Effector memory CD4-positive, alpha-beta T cell (primary cell): ENCODE measurements around the gene ERC2.

Source experiments
- DNase-seq, 3 donors: peaks; one replicate each; pipeline ENCODE4 v3.0.0-alpha.2; 2020
- H3K27ac ChIP-seq: 2 replicates; pipeline ENCODE4 v1.7.0; 2013; ENCODE audit warnings: mild to moderate bottlenecking, low read length, moderate library complexity; ENCODE audit not compliant: insufficient read depth, poor library complexity, severe bottlenecking
- H3K27me3 ChIP-seq: replicated peaks from 2 replicates; pipeline ENCODE4 v1.7.0; 2013; ENCODE audit warnings: mild to moderate bottlenecking, low read length; ENCODE audit not compliant: insufficient read depth, control insufficient read depth, poor library complexity, severe bottlenecking
- H3K36me3 ChIP-seq: 2 replicates; pipeline ENCODE4 v1.7.0; 2013; ENCODE audit warnings: mild to moderate bottlenecking, low read length, moderate library complexity; ENCODE audit not compliant: control insufficient read depth, insufficient read depth
- H3K4me1 ChIP-seq: 2 replicates; pipeline ENCODE4 v1.7.0; 2013; ENCODE audit warnings: low read length, mild to moderate bottlenecking; ENCODE audit not compliant: control insufficient read depth, insufficient read depth, poor library complexity, severe bottlenecking
- H3K4me3 ChIP-seq: 2 replicates; pipeline ENCODE4 v1.7.0; 2013; ENCODE audit warnings: low read length, low read depth, mild to moderate bottlenecking; ENCODE audit not compliant: insufficient read depth, poor library complexity, severe bottlenecking
- H3K9me3 ChIP-seq: 2 replicates; pipeline ENCODE4 v1.7.0; 2013; ENCODE audit warnings: mild to moderate bottlenecking, low read length, moderate library complexity; ENCODE audit not compliant: control insufficient read depth

The ERC2 gene

DNA sequence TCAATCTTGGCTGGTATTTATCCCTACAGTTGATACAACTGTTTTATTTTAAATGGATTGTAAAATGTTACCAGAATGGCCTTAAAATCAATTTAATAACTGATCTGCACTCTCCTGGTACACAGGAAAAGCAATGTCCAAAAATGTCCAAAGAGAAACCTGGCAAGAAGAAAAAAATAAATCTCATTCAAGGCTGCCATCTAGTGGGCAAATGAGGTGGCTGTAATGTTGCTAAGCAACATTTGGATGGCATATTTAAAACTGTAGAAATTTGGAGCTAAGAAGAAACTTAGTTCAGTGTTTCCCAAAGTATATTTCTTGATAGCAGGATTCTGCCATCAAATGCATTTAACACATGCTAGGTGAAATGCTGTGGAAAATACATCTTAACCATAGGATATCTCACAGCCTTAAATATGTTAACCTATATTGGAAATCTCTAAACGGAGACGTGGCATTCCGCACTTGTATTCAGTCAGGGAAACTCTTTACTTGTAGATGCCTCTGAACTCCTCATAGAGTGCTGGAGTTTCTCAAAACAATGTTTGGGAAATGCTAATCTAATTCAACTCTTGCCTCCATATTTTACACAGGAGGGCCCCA, 216.8 kb downstream of the ERC2 start:
- DNase-seq, result no peak
- Histone ChIP-seq H3K27me3 (no peaks in the 10 kb centered on the region), H3K4me3 (no peak overlapping the region), H3K9me3 (no peaks in the 10 kb centered on the region), H3K27ac (no peak overlapping the region), H3K4me1 (no peaks in the 10 kb centered on the region), H3K36me3 (no peaks in the 10 kb centered on the region)

DNA sequence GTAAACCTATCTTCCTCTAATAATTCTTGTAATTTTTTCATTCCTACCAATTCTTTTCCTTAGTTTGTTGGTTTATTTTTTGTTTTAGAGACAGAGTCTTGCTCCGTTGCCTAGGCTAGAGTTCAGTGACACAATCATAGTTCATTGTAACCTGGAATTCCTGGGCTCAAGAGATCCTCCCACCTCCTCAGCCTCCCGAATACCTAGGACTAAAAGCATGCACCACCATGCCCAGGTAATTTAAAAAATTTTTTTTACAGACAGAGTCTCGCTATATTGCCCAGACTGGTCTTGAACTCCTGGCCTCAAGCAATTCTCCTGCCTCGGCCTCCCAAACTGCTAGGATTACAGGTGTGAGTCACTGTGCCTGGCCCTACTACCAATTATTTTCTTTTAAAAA, 220.2 kb downstream of the ERC2 start:
- H3K4me1 ChIP-seq, result no peaks in the 10 kb centered on the region
- H3K4me3 ChIP-seq, result no peak overlapping the region
- H3K9me3 ChIP-seq, result no peaks in the 10 kb centered on the region
- H3K27me3 ChIP-seq, result no peaks in the 10 kb centered on the region
- H3K27ac ChIP-seq, result no peak overlapping the region
- DNase-seq, result no peak
- no peaks in the 10 kb centered on the region for H3K36me3 ChIP-seq

DNA sequence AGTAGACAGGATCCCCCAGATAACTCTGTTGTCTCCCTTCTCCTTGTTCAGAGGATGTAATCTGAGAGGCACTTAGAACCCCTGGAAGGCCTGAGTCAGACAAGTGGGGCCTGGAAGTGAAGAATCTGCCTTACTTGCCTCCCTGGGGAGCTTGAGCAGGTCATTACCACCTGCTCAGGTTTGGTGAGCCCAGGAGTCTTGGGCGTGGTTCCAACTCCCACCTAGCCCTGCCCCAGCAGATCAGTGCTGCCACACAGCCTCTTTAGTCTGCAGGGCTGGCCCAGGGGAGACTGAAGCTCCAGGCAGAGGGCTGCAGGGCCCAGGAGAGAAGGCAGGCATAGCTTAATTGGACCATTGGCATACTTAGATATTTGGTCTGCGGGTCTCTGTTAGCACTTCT, 230.0 kb downstream of the ERC2 start:
- no peak for DNase-seq

DNA sequence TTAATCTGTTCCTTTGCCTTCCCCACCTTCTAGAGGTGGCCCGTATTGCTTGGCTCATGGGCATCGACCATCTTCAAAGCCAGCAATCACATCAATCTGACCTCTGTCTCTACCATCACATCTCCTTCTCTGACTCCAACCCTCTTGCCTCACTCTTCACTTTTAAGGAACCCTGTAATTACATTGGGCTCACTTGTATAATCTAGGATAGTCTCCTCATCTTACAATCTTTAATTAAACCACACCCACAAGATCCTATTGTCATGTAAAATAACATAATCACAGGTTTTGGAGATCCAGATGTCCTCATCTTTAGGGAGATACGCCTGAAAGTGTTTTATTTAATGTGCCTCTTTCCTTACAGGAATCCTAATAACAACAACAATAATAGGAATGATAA, 234.5 kb downstream of the ERC2 start:
- Histone ChIP-seq H3K27ac (no peak overlapping the region), H3K9me3 (no peaks in the 10 kb centered on the region), H3K4me1 (no peaks in the 10 kb centered on the region), H3K36me3 (no peaks in the 10 kb centered on the region), H3K27me3 (no peaks in the 10 kb centered on the region), H3K4me3 (no peak overlapping the region)
- DNase-seq, result no peak

More for the DNA sequence above, 230.0 kb downstream of the ERC2 start:
- H3K27ac ChIP-seq, result no peak overlapping the region
- H3K9me3 ChIP-seq, result no peaks in the 10 kb centered on the region
- no peak overlapping the region for H3K4me3 ChIP-seq
- no peaks in the 10 kb centered on the region for H3K4me1 ChIP-seq
- H3K27me3 ChIP-seq, result no peaks in the 10 kb centered on the region
- no peaks in the 10 kb centered on the region for H3K36me3 ChIP-seq

DNA sequence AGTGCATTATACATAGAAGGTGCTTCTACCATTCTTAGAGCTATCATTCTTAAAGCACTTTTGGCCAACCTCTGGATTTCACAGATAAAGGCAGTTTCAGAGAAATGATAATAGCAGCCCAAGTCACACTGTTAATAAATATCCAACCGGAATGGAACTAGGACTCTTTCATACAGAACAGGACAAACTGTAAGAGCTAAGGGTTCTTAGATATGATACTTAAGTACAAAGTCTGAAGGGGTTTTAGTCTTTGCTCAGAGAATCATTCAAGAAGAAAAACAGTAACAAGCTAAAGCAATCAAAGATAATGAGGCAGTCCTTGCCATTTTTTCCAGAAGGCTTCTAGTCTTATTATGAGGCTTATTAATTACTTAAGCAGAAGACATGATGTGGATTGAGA, 239.0 kb downstream of the ERC2 start:
- Histone ChIP-seq H3K27ac (no peak overlapping the region), H3K9me3 (no peaks in the 10 kb centered on the region), H3K36me3 (no peaks in the 10 kb centered on the region), H3K27me3 (no peaks in the 10 kb centered on the region), H3K4me3 (no peak overlapping the region), H3K4me1 (no peaks in the 10 kb centered on the region)
- DNase-seq, result no peak

DNA sequence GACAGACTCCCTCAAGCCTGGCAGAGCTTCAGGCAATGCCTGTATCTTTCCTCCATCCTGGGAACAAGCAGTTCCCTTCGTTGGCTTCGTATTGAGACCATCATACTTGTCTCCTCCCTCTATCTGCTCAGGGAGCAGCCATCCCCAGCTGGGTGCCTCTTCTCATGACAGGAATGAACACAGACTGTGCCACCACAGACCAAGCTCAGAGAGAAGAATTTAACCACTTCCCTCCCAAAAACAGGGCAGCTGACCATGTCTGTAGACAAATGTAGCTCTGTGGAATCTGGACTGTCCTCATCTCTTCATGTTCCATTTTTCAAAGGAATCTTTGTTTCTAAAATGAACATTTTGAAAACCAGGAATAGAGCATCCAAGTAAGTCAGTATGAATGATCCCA, 245.4 kb downstream of the ERC2 start:
- Histone ChIP-seq H3K9me3 (no peaks in the 10 kb centered on the region), H3K27me3 (no peaks in the 10 kb centered on the region), H3K4me1 (no peaks in the 10 kb centered on the region), H3K27ac (no peak overlapping the region), H3K36me3 (no peaks in the 10 kb centered on the region), H3K4me3 (no peak overlapping the region)
- DNase-seq, result no peak

DNA sequence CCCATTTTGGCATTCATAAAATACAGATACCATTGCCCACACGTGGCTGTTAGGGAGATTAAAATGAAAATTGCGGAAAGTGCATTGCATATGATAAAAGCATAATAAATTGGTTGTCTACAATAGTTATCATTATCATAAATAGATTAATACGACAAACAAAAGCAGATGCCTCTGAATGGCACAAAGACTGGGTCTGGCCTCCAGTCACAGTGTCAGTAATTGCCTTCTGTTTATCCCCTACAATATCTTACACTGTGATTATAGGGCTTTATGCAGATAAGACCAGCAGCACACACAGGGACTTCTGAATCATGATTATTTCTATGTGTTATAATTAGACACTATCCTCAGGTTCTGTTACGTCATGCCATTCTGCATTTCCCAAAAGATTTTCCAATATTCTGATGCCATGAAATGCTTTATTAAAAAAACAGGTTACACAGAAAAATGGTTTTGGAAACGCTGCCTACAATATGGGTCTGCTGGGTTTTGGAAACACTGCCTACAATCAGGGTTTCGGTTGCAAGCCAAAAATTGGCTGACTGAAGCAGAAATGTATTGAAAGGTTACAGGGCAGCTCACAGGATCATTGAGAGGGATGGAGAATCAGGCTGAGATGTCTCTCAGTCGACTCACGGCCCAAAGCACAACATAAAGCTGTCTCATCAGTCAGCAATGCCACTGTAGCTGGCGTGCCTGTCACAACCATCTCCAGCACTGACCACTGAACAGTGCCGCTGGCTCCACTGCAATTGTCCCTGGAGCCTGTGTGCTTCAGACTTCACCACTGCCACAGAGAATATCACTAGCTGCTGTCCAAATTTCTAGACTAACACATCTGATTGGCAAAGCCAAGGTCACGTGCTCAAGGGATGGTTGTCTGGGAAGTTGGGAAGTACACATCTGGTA, 248.1 kb downstream of the ERC2 start:
- Histone ChIP-seq H3K4me1 (no peaks in the 10 kb centered on the region), H3K4me3 (no peak overlapping the region), H3K27me3 (no peaks in the 10 kb centered on the region), H3K9me3 (no peaks in the 10 kb centered on the region), H3K27ac (no peak overlapping the region), H3K36me3 (no peaks in the 10 kb centered on the region)
- no peak for DNase-seq

DNA sequence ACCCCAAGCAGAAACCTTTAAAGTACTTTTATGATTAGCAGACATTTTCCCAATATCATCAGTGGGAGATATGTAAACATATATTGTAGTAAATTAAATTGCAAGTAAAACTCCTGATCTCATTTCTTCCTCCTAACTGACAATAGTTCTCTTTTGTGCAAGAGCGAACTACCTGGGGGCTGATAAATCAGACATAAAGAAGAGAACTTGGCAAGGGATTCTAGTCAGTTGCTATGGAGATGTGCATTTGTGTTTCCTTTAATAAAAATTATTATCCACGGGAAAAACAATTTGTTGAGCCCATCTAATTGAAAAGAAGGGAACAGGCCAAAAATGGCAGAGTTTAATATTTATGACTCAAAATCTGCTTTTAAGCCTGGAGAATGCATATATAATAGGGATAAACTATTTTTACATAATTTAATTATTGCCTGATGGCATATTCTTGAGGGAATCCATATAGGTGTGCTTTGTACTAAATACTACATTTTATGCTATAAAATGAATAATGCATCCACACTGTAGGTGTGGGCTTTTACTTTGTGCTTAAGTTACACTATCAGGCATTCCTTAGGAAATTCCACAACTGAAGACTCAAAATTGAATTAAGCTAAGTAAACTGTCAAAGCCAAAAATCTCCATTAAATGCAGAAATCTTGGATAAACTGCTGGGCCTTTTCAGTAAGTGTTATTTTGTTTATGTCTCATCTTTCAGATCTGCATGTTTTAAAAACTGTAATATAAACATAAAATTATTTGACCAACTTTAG, 258.1 kb downstream of the ERC2 start:
- DNase-seq, result no peak
- H3K9me3 ChIP-seq, result no peaks in the 10 kb centered on the region
- H3K27ac ChIP-seq, result no peak overlapping the region
- no peaks in the 10 kb centered on the region for H3K27me3 ChIP-seq
- H3K4me1 ChIP-seq, result no peaks in the 10 kb centered on the region
- H3K36me3 ChIP-seq, result no peaks in the 10 kb centered on the region
- H3K4me3 ChIP-seq, result no peak overlapping the region

DNA sequence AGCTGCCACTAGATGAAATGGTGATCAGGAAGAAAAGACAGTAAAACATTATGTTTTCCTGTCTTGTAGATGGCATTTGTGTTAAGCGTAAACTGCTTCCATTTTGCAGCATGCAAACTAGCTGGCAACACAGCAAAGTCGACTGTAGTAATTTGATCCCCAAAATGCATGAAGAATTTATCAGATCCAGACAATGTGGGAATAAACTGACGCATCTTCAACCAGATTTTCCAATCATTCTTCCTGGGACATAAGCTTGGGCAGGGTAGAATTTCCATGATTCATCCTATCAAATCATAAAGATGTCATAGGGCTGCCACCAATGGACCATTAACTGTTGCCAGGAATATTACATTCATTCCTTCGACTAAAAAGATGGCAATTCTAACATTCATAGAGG, 260.3 kb downstream of the ERC2 start:
- H3K9me3 ChIP-seq, result no peaks in the 10 kb centered on the region
- no peak overlapping the region for H3K4me3 ChIP-seq
- no peak overlapping the region for H3K27ac ChIP-seq
- H3K4me1 ChIP-seq, result no peaks in the 10 kb centered on the region
- H3K36me3 ChIP-seq, result no peaks in the 10 kb centered on the region
- no peak for DNase-seq
- no peaks in the 10 kb centered on the region for H3K27me3 ChIP-seq

DNA sequence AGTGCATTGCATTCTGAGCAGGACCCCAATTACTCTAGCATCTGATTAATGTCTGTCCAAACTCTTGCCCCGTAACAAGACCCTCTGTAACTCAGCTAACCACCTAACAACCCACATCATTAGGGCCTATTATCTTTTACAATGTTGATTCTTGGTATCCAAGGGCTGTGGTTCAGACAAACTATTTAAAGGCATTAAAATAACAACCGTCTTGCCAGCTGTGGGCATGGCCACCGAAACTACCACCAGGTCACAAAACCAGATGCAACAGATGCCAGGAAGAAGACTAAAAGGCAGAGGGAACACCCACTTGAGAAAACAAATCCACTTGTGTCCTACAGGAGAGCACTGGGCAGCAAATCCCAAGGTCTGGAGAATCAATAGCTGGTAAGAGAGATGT, 262.9 kb downstream of the ERC2 start:
- Histone ChIP-seq H3K36me3 (no peaks in the 10 kb centered on the region), H3K27me3 (no peaks in the 10 kb centered on the region), H3K4me1 (no peaks in the 10 kb centered on the region), H3K4me3 (no peak overlapping the region), H3K9me3 (no peaks in the 10 kb centered on the region), H3K27ac (no peak overlapping the region)
- DNase-seq, result no peak
